NCI-H748 (cell line): ENCODE data around the gene ELF2.
"Not testable (repeated sequence)": the region's sequence is repeated elsewhere in the genome, so short reads cannot be mapped to it uniquely, and the experiment has no call there.

Experiments used
- DNase-seq: peaks from one replicate; lab custom pipeline; 2025; ENCODE audit not compliant: unreplicated experiment; lab: John Stamatoyannopoulos, UW

Gene ELF2

GRCh38 chr4:139144911-139145551 lies 32.0 kb downstream of the ELF2 start:
- no peak for DNase-seq

- DNase-seq: no peak
Observed at GRCh38 chr4:139144161-139144859, 32.7 kb downstream of the ELF2 start.

GRCh38 chr4:139142980-139143379 lies 34.0 kb downstream of the ELF2 start:
- no peak for DNase-seq

GRCh38 chr4:139142087-139142486 lies 34.9 kb downstream of the ELF2 start:
- DNase-seq: no peak

- no peak for DNase-seq
Observed at GRCh38 chr4:139137763-139138162, 39.3 kb downstream of the ELF2 start.

- no peak for DNase-seq
Observed at GRCh38 chr4:139134403-139134802, 42.6 kb downstream of the ELF2 start.

- DNase-seq: no peak
Observed at GRCh38 chr4:139131209-139131870, 45.7 kb downstream of the ELF2 start.

GRCh38 chr4:139129206-139129605 lies 47.8 kb downstream of the ELF2 start:
- no peak for DNase-seq

GRCh38 chr4:139126898-139127297 lies 50.1 kb downstream of the ELF2 start:
- no peak for DNase-seq

GRCh38 chr4:139123910-139124309 lies 53.1 kb downstream of the ELF2 start:
- DNase-seq: no peak

GRCh38 chr4:139118365-139118764 lies 58.7 kb downstream of the ELF2 start:
- no peak for DNase-seq

GRCh38 chr4:139115226-139115625 lies 61.8 kb downstream of the ELF2 start:
- no peak for DNase-seq

- not testable (repeated sequence) for DNase-seq
Observed at GRCh38 chr4:139114795-139115194, 62.2 kb downstream of the ELF2 start.

- no peak for DNase-seq
Observed at GRCh38 chr4:139112650-139113049, 64.4 kb downstream of the ELF2 start.

- no peak for DNase-seq
Observed at GRCh38 chr4:139108567-139109128, 68.4 kb downstream of the ELF2 start.

- DNase-seq: peak; percentile 75
Observed at GRCh38 chr4:139099366-139099982, 77.5 kb downstream of the ELF2 start.

GRCh38 chr4:139092271-139092670 lies 84.7 kb downstream of the ELF2 start:
- DNase-seq: no peak

GRCh38 chr4:139085141-139085540 lies 91.9 kb downstream of the ELF2 start:
- DNase-seq: no peak

GRCh38 chr4:139084804-139085093 lies 92.3 kb downstream of the ELF2 start:
- DNase-seq: peak; percentile 22

- DNase-seq: peak; percentile 94
Observed at GRCh38 chr4:139083956-139084803, 92.8 kb downstream of the ELF2 start.

GRCh38 chr4:139083607-139083955 lies 93.4 kb downstream of the ELF2 start:
- peak; percentile 70 for DNase-seq
